ENCODE data around the gene DHX8.

The DHX8 gene

DNA sequence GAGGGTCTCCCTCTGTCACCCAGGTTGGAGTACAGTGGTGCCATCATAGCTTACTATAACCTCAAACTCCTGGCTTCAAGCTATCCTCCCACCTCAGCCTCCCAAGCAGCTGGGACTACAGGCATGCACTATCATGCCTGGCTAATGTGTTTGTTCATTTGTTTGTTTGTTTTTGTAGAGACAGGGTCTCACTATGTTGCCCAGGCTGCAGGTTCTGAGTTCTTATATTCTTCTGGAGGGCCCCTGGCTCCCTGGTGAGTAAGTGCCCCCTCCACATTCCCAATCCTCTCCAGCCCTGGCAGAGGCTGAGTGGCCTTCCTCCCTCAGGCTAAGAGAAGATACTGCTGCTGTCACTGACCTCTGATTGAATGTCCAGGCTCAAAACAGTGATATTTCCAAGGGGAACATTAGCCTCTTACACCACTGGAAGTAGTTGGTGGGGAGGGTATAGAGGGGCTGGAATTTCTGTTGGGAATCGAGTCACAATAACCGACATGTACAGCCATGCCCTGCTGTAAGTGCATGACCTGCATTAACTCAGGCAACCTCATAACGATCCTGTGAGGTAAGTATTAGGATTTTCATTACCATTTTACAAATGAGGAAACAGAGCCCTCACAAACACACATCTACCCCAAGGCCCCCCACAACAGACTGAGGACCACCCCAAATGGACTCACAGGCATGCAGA is 65.1 kb downstream of the DHX8 start:
- no peak for DNase-seq

DNA sequence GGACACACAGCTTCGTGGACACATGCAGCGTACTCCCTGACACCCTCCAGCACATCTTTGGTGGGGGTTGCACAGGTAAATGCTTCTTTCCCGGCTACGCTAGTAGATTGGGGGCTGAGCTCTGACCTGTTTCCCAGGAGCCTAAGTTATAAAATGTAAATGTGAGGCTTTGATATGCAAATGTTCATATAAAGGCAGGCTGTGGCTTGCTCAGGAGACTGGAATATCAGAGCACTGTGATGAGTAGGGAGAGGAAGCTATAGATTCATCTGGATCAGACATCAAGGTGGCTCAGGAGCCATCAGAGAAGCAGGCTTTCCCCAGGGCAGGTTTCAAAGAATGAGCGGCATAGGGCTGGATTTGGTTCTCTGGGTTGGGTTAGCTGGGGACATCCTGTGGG is 65.7 kb downstream of the DHX8 start:
- DNase-seq = no peak

DNA sequence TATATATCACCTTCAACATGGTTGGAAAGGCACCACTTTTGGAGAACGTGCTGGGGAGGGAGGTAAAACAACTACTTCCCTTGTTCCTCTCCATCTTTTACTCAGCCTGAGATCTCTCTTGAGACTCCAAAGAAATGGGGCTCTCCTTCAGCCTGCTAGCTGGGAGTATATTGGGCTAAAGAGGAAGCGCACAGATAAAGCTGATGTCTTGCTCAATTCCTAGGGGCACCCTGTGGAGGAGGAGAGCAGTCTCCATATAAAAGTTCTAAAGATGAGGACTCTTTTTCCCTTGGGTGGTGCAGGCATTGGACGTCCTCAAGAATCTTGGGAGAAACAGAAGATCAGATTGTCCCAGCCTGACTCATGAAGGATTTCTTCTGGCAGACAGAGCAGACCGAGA is 67.0 kb downstream of the DHX8 start:
- DNase-seq = no peak

DNA sequence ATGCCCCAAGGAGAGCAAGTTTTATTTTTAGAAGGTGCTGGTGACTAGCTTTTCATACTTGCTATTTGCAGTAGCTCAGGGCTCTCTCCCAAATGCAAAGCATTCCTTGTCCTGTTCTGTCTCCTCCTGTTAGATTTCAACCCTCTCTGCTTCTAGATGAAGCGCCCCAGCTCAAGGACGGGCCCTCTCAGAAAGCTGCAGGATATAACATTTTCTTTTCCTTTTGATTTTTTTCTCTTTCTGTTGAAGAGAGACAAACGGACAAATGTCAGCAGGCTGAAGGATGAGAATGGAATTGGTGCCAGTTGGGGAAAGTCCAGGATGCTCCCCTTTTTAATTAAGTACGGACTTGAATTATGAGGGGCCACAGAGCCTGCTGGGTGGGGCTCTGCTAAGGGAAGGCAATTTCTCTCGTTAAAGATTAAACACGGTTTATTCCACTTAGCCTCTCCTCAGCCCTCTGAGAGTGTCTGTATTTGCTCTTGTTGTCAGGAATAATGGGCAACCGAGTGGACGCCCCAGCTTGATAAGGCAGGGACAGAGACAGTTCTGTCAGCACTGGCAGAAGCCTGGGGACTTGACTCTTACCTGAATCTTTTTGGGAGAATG is 68.6 kb downstream of the DHX8 start:
- DNase-seq = no peak

DNA sequence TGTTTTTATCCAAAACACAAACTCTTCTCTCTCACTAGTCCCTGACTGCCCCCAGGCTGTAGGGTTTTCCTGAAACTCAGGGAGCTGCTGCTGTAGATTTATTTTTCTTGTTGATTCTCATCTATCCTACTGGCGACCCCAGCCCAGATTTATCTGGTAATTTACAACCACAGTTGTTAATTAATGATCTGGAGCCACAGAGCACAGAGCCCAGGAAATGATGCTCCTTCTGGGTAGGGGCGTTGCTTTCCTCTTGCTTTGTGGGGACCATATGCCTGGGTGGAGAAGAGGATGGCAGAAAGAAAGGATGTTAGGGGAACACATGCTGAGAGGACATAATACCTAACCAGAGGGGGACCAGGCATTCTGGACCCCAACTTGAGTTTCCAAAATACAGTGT is 69.8 kb downstream of the DHX8 start:
- no peak for DNase-seq

DNA sequence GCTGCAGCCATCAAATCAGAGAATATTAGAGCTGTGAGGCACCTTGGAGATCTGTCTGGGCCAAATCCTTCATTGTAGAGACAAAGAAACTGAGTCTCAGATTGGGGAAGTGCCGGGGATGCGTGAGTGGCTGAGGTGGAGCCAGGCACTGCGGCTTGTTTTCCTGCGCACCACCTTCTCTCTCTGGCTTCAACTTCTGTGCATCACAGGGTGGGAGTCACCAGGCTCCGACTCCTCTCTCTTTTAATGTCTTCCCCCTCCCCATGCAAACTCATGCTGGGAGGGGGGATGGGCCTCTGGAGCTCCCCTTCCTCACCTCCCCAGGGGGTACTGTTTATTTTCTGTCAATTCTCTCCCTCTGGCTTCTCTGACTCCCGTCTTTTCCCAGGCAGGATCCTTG is 71.1 kb downstream of the DHX8 start:
- DNase-seq = no peak

DNA sequence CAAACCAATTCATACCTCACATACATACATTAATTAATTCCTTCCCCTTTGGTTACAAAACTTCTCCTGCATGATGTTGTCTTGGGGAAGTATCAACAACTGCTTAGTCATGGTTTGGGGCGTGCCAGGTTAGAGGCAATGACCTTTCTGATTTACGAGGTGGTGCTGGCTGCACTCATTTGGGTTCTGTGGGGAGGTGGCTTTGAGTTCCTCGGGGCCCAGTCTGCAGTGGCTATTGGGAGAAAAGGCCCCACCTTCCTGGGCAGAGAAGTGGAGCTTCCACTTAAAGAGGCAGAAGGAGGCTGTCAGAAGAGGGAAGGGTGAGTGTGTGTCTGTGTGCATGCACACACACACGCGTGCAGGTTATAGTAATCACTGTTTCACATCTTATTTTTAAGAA is 72.5 kb downstream of the DHX8 start:
- no peak for DNase-seq

DNA sequence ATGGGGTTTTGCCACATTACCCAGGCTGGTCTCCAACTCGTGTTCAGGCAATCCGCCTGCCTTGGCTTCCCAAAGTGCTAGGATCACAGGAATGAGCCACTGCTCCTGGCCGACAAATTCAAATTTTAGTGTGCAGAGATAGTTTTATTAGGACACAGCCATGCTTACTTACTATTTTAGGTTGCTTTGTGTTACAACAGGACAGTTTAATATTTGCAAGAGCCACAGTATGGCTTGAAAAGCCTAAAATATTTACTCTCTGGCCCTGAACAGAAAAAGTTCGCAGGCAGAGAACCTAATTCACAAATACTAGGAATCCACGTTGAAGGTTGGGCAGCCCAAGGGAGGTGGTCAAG is 75.0 kb downstream of the DHX8 start:
- no peak for DNase-seq

DNA sequence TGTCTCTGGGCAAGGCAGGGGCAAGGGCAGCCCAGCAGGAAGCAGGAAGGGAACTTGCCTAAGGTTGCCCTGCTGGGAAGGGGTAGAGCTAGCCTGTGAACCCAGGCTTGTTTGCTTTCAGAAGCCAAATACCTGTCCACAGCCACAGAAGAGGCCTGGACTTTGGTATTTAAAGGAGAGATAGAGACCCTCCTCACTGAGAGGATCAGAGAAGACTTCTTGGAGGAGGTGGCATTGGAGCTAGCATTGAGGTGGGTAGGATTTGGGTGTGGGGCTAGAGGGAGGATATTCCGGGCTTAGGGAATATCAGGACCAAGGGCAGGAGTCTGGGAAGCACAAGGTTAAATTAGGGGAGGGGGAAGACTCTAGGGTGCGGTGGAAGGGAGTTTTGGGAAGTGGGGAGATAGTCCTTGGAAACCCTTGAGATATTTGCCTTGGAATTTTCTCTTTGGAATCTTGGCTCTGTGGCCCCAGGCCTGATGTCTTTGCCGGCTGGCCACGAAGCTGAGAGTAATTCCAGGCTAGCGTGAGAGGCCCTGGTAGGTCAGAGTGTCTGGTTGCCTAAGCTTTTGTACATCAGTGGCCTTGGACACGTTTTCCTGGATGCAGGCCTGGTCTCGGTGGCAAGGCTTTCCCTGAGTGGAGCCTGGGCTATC is 75.5 kb downstream of the DHX8 start:
- DNase-seq = no peak

DNA sequence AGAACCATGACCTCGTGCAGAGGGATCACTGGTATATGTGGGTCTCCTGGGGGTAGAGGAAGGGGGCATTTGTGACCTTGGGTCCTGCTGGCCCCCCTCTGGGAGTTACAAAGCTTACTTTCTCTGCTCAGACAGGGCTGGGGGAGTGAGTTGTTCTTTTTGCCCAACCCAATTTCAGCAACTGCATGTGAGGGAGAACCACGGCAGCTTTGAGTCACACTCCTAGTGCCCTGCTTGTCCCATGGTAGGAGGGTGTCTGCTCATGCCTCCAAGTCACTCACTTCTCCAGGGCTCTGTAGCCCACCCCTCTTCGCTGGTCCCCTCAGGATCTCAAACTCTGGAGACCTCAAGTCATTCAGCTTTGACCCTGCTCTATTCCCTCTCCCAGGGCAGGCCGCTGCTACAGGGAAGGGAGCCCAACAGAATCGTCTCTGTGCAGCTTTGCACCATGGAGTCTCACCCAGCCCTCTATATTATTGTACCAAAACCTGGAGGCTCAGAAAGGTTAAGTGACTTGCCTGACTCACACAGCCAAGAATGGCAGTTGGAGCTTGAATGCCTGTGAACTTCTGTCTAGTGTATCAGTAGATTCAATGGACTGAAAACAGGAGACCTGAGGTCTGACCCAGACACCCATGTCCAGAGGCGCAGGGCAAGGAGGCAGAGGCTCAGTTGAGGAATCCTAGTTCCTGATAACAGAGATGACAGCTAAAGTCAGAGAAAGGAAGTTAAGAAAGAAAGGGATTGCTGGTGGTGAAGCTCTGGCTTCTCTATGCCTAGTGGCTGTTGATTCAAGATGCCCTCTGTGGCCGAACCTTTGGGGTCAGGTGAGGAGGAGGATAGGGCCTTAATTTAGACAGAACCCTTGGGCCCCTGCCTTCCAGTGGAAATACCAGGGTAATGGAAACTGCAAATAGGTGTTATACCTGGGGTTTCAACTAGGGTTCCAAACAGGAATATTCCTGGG is 77.0 kb downstream of the DHX8 start:
- DNase-seq = no peak

DNA sequence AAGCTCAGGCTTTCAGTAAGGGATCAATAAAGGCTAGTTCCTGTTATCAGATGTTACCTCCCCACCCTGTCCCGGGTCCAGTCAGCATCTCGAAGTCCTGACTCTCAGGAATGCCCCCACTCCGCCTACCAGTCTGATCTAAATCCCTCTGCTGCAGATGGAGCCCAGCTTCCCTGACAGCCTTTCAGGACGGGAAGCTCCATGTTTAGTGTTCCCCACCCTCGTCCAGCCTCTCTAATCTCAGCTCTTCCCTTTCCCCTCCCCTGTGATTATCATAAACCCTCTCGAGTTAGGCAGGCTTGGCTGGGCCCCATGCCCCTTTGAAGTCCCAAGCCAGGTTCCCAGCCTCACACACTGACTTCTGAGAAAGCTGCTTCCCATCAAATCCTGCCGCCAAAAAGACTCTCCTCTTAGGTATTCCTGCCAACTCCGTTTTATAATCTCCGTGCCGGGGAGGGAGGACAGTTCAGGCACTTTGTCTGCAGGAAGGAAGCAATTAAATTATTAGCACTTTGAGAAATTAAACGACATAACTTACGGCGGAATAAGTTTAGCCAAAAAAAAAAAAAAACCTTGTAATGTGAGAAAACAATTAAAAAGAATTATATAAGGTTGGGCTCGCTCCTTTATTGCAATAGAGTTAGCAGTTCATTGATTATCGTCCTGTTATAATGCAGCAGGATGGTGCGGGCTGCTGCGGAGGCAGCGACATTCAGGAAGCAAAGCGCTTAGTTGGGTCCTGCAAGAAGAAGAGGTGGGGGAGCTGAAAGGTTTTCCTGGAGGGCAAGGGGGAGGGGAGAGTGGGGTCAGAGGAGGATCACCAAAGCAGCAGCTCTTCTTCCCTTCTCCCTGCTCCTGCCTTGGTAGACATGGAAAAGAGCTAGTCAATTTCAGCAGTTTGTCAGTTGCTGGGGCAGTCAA is 79.2 kb downstream of the DHX8 start:
- DNase-seq = no peak

DNA sequence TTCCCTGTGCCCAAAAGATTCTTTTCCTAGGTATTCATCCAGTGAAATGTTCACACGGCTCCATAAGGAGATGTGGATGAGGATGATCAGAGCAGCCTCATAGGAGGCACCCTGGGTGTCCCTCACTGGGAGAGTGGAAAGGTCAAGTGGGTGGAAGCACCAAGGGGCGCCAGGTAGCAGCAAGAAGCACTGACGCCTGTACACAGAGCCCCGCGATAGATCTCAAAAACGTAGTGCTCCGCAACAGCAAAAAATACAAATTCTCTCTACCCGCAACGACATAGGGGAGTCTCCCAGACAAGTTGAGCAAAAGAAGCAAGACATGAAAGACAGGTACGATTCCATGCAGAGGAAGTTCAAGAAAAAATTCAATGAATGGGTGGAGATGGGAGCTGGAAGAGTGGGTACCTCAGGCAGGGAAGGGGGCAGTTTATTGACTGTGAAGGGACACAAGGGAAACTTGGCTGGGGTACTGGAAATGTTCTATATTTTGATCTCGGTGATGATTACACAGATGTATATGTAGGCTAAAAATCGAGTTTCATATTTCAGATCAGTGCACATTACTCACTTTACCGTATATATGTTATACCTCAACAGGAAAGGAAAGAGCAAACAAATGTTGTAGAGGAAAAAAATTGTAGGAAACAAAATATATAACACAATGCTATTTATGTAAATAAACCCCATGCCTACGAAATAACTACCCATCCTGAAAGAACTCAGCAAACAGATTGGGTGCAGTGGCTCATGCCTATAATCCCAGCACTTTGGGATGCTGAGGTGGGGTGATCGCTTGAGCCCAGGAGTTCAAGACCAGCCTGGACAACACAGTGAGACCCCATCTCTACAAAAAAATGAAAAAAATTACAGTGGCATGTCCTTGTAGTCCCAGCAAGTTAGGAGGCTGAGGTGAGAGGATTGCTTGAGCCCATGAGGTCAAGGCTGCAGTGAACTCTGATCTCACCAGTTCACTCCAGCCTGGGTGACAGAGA is 80.1 kb downstream of the DHX8 start:
- no peak for DNase-seq

DNA sequence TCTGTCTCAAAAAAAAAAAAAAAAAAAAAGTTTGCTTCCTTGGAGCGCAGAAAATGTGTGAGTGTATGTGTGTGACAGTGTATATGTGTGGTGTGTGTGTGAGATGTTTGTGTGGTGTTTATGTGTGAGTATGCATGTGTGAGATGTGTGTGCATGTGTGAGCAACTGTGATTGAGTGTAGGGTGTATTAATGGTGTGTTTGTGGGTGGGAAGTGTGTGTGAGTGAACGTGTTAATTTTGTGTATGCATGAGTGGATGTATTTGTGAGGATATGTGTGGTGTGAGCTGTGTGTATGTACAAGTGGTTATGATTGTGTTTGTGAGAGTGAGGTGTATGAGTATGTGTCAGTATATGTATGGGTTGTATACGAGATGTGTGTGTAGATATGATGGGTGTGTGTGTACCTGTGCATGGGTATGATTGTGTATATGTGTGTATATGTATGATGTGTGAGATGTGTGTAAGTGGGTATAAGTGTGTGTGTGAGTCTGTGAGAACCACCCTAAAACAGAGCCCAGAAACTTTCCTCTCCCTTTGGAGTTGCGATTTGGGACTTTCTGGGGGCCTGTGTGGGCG is 84.8 kb downstream of the DHX8 start:
- no peak for DNase-seq

DNA sequence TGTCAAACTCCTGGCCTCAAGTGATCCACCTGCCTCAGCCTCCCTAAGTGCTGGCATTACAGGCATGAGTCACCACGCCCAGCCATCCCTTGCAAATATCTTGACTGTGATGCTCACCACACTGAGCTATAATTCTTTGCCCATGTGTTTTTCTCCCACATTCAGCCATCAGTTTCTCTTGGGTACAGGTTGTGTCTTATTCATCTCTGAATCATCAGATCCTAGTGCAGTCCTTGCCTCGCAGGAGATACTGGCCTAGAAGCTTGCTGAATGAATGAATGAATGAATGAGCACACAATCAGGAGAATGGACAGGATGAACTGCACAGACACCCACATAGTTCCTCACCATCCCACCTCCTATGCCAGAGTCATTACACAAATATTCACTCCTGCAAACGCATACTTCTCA is 86.7 kb downstream of the DHX8 start:
- no peak for DNase-seq

DNA sequence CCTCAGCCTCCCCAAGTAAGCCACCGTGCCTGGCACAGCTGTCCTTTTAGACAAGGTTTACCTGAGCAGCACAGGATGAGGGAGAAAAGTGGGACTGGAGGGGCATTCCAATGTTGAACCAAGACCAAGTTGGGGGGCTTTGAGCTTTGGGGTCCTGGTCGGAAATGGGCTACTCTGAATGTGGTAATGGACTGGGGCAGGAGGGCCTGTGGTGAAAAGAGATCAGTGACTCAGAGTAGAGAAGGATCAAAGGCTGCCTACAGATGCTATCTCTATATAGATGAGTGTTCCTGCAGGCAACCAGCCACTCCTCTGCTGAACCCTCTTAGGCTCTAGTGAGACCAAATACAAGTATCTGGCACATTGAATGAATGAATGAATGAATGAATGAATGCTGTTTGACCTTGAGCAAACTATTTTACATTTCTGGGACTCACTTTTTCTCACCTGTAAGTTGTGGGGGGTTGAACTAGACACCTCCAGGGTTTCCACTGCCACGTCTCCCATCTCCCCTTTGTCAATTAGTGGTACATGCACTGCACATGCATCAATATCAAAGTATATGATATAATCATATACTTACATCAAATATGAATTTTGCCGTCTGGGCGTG is 88.7 kb downstream of the DHX8 start:
- no peak for DNase-seq

DNA sequence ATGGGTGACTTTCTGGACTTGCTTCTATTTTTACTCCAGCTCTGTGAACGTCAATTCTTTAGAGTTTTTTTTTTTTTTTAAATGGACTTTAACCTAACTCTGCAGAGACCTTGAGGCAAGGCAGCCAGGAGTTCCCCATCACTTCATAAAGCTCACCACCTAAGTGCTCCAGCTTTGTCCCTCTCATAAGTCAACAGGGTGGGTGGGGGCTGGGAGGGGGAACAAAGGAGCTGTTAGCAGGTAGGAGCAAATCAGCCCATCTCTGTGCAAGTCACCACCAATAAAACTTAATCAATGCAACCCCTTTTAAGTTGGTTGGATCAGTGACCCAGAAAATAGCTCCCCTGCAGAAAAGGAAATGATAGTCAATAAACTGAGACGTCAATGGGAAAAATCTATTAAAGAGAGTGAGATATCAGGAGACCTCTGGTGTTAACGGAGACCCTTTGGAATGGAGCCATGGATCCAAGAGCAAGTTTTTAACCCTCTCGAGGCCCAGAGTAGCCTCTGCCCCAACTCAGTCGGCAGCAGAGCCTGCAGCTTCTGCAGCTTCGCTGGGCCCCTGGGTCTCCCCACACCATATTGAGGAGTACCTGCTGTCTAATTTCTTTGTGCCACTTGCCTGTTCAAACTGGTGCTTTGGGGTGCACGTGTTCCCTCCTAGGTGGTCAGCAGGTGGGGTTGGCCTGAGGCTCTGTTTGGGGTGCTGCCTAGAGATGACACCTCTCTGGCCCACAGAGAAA is 90.0 kb downstream of the DHX8 start:
- DNase-seq = no peak

DNA sequence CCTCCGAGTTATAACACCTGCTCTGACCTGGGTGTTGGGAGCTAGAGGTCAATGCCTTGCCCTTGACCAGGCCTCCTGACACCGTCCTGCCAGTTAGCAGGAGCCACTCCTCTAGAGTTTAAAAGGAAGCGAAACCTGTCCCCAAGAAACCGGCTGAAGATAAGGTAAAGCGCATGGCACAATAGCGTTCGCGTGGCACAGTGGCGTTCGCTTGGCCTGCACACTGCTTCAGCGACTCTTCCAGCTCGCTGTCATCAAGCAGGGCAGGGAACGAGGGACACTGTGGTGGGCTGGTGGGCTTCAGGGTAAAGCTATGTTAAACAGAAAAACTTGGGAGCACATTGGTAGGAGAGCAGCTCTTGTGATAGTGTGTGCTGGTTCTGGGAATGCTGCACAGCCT is 90.6 kb downstream of the DHX8 start:
- no peak for DNase-seq

DNA sequence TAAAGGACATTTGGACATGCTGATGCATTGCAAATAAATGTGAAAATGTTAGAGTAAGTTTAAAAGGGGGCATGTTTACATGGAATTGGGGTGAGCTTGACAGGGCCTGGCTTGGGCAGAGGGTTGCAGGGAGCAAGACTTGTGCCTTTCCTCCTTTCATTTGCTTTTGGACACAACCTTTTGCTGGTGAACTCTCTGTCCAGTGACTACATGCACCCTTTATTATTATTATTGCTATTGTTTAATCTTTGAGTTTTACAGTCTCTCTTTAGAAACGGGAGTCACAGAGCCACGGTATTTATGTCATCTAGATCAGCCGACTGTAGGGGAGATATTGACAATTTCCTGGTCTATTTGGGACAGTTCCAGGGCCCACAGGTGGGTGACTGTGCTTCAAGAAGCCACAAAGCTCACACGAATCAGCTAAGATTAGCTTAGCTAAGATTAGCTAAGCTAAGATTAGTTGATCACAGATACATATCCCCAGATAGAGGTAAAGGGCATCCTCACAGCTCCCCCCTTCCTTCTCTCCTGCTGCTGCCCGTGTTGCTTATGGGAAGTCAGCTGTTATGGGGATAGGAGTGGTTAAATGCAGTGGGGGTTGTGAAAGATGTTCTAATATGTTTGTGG is 91.2 kb downstream of the DHX8 start:
- DNase-seq = no peak

All from cerebellar nuclear complex (tissue), 1 donor.